DMS79 (cell line): Measurements from ENCODE around the gene ATP4A.
"Not testable (repeated sequence)": the region's sequence is repeated elsewhere in the genome, so short reads cannot be mapped to it uniquely, and the experiment has no call there.

Experiments
- DNase-seq: peaks from one replicate; lab custom pipeline; 2025; lab: John Stamatoyannopoulos, UW

The ATP4A gene

GRCh38 chr19:35563207-35563829 is at the start of gene ATP4A:
Gene ATP4A, minus strand, starts transcription at chr19:35563658. Its CDS starts 29 bp downstream, at chr19:35563629.
- DNase-seq = no peak

- DNase-seq = peak; percentile 89
These were observed 49.3 kb upstream of the ATP4A start, which contains the start of gene HAUS5 for GRCh38 chr19:35612559-35613321. Gene HAUS5, plus strand, starts transcription at chr19:35612735. Its CDS starts 60 bp downstream, at chr19:35612795.

- no peak for DNase-seq
These were observed 48.7 kb upstream of the ATP4A start for GRCh38 chr19:35612224-35612558.

- DNase-seq = no peak
These were observed 46.4 kb upstream of the ATP4A start for GRCh38 chr19:35609851-35610353.

- no peak for DNase-seq
These were observed 44.8 kb upstream of the ATP4A start for GRCh38 chr19:35608251-35608650.

GRCh38 chr19:35607661-35608060 is 44.2 kb upstream of the ATP4A start:
- no peak for DNase-seq

- not testable (repeated sequence) for DNase-seq
These were observed 43.7 kb upstream of the ATP4A start for GRCh38 chr19:35607170-35607569.

GRCh38 chr19:35604436-35604835 is 41.0 kb upstream of the ATP4A start:
- not testable (repeated sequence) for DNase-seq

GRCh38 chr19:35601971-35602370 is 38.5 kb upstream of the ATP4A start:
- peak; percentile 18 for DNase-seq

- no peak for DNase-seq
These were observed 33.0 kb upstream of the ATP4A start for GRCh38 chr19:35596366-35596999.

GRCh38 chr19:35595928-35596327 is 32.5 kb upstream of the ATP4A start:
- no peak for DNase-seq

GRCh38 chr19:35595026-35595425 is 31.6 kb upstream of the ATP4A start:
- not testable (repeated sequence) for DNase-seq

GRCh38 chr19:35592226-35592625 is 28.8 kb upstream of the ATP4A start:
- no peak for DNase-seq

- DNase-seq = no peak
These were observed 27.4 kb upstream of the ATP4A start for GRCh38 chr19:35590875-35591274.

- no peak for DNase-seq
These were observed 23.9 kb upstream of the ATP4A start for GRCh38 chr19:35587321-35587720.

- DNase-seq = no peak
These were observed 22.4 kb upstream of the ATP4A start, which contains the start of gene PMIS2 for GRCh38 chr19:35585848-35586247. Gene PMIS2, plus strand, starts transcription at chr19:35586173. Its CDS starts 87 bp downstream, at chr19:35586260.

GRCh38 chr19:35582760-35583159 is 19.3 kb upstream of the ATP4A start:
- no peak for DNase-seq

- DNase-seq = no peak
These were observed 15.2 kb upstream of the ATP4A start for GRCh38 chr19:35578707-35579106.

- no peak for DNase-seq
These were observed 14.5 kb upstream of the ATP4A start for GRCh38 chr19:35577918-35578317.

- DNase-seq = no peak
These were observed 8.0 kb upstream of the ATP4A start for GRCh38 chr19:35571406-35571965.

GRCh38 chr19:35569281-35569781 is 5.9 kb upstream of the ATP4A start:
- no peak for DNase-seq

GRCh38 chr19:35566738-35567137 is 3.3 kb upstream of the ATP4A start:
- no peak for DNase-seq
